HG03064 (cell line): Measurements from ENCODE around the gene INHBE.
"Not testable (repeated sequence)": the region's sequence is repeated elsewhere in the genome, so short reads cannot be mapped to it uniquely, and the experiment has no call there.

Experiments
- ATAC-seq: cut with Tn5 transposase; IDR thresholded peaks from one replicate; pipeline ENCODE4 v1.9.1; 2021; ENCODE audit warnings: low read depth; ENCODE audit not compliant: unreplicated experiment

INHBE gene

GRCh38 chr12:57491393-57492280 is 36.5 kb downstream of the INHBE start:
- no peak for ATAC-seq

- not testable (repeated sequence) for ATAC-seq
Observed at GRCh38 chr12:57495051-57495701, 40.1 kb downstream of the INHBE start.

GRCh38 chr12:57496822-57497221 is 41.7 kb downstream of the INHBE start:
- ATAC-seq: no peak

GRCh38 chr12:57497223-57498131 is 42.4 kb downstream of the INHBE start:
- ATAC-seq: no peak

GRCh38 chr12:57498132-57498502 is 43.0 kb downstream of the INHBE start:
- no peak for ATAC-seq

- ATAC-seq: no peak
Observed at GRCh38 chr12:57498571-57498970, 43.5 kb downstream of the INHBE start.

GRCh38 chr12:57500213-57500612 is 45.1 kb downstream of the INHBE start:
- no peak for ATAC-seq

GRCh38 chr12:57502311-57502969 is 47.3 kb downstream of the INHBE start:
- ATAC-seq: not testable (repeated sequence)

GRCh38 chr12:57506541-57506940 is 51.4 kb downstream of the INHBE start:
- ATAC-seq: not testable (repeated sequence)
